Panc1 (cell line): ENCODE data around the gene NOX4.

Source experiments
- POLR2AphosphoS5 ChIP-seq: IDR thresholded peaks from 2 replicates; pipeline ENCODE4 v1.6.1; 2012; ENCODE audit warnings: mild to moderate bottlenecking, low read depth, low read length, moderate library complexity
- SIN3A ChIP-seq: IDR thresholded peaks from 2 replicates; pipeline ENCODE4 v1.6.1; 2012; ENCODE audit warnings: low read depth, mild to moderate bottlenecking, low read length, moderate library complexity, borderline replicate concordance; ENCODE audit not compliant: insufficient read depth
- TCF7L2 ChIP-seq: IDR thresholded peaks from 2 replicates; pipeline ENCODE4 v1.6.1; 2011; ENCODE audit warnings: mild to moderate bottlenecking, low read depth, low read length, inconsistent platforms
- TF ChIP-seq, protein P1 (sequence below): fragments of 450-650 bp; IDR thresholded peaks from 2 replicates; pipeline ENCODE4 v1.5.1; 2017; ENCODE audit warnings: mild to moderate bottlenecking
- TF ChIP-seq, protein P2 (sequence below), 2 experiments: IDR thresholded peaks; 2 replicates each; pipeline ENCODE4 v1.6.1; 2011 to 2012; ENCODE audit warnings: low read depth in 2 of 2, control low read depth in 1 of 2, low read length in 1 of 2, mild to moderate bottlenecking in 1 of 2, moderate library complexity in 1 of 2; ENCODE audit not compliant: insufficient read depth in 1 of 2

DNA sequence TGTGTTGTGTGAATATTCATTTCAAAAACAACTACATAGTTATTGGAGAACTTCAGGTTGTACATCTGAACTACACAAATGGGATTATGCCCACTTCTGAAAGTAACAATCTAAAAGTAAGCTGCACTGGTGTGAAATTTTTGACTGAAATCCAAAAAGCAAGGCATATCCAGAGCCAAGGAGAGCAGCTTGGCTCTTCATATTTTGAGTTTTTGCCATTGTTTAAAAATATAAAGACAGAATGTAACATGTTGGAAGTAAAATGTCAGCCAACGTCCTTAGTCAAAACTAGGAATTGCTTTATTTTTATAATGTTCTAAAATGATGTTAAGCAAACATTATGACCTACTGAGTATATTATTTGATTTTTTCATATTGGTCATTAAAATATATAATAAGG, 45.8 kb upstream of the NOX4 start:
- TF ChIP-seq, protein P1, sequence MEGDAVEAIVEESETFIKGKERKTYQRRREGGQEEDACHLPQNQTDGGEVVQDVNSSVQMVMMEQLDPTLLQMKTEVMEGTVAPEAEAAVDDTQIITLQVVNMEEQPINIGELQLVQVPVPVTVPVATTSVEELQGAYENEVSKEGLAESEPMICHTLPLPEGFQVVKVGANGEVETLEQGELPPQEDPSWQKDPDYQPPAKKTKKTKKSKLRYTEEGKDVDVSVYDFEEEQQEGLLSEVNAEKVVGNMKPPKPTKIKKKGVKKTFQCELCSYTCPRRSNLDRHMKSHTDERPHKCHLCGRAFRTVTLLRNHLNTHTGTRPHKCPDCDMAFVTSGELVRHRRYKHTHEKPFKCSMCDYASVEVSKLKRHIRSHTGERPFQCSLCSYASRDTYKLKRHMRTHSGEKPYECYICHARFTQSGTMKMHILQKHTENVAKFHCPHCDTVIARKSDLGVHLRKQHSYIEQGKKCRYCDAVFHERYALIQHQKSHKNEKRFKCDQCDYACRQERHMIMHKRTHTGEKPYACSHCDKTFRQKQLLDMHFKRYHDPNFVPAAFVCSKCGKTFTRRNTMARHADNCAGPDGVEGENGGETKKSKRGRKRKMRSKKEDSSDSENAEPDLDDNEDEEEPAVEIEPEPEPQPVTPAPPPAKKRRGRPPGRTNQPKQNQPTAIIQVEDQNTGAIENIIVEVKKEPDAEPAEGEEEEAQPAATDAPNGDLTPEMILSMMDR, result no peak
- TF ChIP-seq, protein P2, sequence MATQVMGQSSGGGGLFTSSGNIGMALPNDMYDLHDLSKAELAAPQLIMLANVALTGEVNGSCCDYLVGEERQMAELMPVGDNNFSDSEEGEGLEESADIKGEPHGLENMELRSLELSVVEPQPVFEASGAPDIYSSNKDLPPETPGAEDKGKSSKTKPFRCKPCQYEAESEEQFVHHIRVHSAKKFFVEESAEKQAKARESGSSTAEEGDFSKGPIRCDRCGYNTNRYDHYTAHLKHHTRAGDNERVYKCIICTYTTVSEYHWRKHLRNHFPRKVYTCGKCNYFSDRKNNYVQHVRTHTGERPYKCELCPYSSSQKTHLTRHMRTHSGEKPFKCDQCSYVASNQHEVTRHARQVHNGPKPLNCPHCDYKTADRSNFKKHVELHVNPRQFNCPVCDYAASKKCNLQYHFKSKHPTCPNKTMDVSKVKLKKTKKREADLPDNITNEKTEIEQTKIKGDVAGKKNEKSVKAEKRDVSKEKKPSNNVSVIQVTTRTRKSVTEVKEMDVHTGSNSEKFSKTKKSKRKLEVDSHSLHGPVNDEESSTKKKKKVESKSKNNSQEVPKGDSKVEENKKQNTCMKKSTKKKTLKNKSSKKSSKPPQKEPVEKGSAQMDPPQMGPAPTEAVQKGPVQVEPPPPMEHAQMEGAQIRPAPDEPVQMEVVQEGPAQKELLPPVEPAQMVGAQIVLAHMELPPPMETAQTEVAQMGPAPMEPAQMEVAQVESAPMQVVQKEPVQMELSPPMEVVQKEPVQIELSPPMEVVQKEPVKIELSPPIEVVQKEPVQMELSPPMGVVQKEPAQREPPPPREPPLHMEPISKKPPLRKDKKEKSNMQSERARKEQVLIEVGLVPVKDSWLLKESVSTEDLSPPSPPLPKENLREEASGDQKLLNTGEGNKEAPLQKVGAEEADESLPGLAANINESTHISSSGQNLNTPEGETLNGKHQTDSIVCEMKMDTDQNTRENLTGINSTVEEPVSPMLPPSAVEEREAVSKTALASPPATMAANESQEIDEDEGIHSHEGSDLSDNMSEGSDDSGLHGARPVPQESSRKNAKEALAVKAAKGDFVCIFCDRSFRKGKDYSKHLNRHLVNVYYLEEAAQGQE (IDR thresholded peaks at IDR 0.05; ENCODE audit: insufficient read depth in 1 of 2, low read depth in 2 of 2, low read length in 1 of 2), result no peak
- TF ChIP-seq POLR2AphosphoS5 (no peak), TCF7L2 (no peak), SIN3A (no peak)
